GM12872 (cell line): Measurements from ENCODE around the gene SLC10A7.

ENCODE experiments used
- CTCF ChIP-seq: IDR thresholded peaks from 3 replicates; pipeline ENCODE4 v1.5.1; 2011; ENCODE audit warnings: low read depth, mild to moderate bottlenecking, low read length, moderate library complexity; ENCODE audit not compliant: insufficient read depth

Gene SLC10A7

DNA sequence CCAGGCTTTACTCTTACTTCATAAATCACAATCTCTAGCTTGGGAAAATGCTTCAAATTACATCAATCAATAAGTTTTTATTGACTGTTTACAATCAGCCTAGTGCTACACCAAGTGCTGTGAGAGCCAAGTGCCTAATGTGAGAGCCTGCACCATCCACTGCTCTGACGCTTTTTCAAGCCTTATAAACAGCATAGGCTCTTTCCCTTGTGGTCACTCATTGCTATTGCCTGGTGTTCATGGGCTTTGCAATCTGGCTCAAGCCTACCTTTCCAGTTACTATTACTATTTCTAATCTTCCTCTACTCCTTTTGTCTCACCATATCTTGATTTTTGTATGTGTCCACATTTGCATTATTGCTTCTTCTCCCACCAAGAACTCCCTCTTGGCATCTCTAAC, 230.4 kb downstream of the SLC10A7 start:
- TF ChIP-seq CTCF: 0 out of 3 replicates have a peak, but pooled peaks have one; percentile 3

DNA sequence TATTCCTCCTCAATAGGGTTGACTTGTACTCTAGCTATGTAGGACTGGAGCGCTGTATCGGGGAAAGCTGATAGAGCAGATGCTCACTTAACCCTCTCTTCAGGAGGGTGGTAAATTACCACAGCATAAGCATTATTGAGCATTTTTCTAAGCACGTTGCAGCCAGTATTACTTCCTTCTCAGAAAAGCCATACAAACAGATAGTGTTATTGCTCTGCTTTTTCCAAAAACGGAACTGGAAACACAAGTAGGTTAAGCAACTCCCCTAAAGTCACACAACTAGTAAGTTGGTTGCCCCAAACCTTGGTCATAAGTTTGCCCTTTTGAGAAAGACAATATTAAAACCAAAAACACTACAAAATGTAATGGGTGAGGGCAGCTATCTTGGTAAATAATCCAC, 233.5 kb downstream of the SLC10A7 start:
- TF ChIP-seq CTCF: no peak

GRCh38 chr4:146285037-146285436, 236.7 kb downstream of the SLC10A7 start:
- TF ChIP-seq CTCF: no peak

DNA sequence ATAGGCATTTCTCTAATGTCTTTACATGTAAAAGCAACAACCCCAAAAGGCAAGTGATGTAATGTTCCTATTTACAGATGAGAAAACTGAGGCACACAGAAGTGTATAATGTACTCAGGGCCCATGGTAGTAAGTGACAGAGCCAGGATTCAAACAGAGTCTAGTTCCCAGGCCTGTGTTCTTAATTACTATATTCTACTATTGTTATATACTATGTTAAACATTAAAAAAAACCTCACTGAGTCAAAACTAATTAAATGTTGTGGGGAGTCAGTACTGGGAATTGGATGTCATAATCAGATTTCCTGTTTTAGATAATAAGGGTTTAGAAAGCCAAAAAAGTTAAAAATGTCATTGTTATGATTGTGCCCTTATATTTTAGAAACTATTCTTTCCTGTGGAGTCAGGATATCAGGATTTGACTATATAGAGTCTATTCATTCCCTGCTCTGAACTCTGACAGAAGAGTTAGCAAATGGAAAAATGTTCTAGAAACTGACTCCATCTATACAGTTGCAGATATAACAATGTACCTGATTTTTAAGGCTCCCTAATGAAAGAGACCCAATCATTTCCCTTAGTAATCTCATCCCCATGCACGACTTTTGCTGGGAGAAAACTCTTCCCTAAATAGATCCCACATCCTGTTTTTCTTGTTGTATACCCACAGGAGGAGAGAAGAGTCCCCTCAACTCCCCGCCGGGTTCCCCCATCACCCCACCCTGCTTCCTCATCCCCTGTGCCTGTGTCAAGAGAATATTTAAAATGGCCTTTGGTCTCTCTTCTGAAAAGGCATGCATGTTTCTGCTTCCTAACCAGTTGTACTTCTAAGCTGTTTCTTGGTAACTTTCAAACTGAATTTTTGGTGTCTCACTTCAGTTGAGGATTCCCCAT, 237.7 kb downstream of the SLC10A7 start:
- no peak for TF ChIP-seq CTCF

DNA sequence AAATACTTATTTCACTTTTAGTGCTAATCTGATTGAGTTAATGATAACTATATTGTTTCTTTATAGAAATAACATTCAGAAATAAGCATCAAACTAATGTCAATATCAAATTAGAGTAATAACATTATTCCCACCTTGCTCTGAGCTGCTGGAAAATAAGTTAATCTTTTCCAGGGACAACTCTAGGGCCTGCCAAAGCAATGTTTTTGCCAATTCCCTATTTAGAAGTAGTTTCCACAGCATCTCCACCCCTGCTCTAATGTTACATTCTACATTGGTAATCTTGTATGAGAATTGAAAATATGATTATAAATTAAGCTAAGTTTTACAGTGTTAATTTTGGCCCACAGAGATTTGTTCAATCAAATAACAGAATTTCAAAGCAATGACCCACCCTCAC, 239.1 kb downstream of the SLC10A7 start:
- no peak for TF ChIP-seq CTCF

DNA sequence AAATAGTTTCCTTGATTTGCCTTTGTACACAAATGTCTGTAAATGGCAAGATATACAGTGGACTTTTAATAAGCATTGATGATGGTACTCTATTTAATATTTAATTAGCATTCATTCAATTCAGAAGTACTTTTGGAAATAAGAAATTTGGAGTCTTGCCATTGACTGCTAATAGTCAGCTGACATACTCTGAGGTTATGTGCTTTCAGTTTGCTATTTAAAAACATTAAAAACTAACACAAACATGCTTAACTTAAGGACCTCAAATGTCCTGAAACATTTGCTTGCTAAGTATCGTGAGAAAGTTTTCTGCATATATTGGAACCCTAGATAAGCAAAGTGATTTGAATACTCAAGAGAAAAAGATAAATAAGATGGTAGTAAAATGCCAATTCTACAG, 242.8 kb downstream of the SLC10A7 start:
- no peak for TF ChIP-seq CTCF

DNA sequence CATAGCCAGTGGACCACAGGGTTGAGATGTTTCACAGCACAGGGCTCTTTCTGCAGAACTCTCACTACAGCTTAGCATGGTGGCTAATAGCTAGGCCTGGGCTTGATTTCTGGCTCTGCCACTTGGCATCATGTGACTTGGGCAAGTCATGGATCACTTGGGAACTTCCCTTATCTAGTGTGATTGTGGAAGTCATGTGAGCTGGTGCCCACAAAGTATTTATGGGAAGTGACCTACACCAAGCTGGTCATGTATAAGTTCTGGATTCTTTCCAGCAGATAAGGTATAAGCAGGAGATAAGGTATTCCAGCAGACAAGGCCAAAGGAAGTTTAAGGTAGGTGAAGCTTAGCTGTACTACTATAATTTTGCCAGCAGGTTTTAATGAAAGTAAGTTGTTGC, 246.4 kb downstream of the SLC10A7 start:
- no peak for TF ChIP-seq CTCF

- no peak for TF ChIP-seq CTCF
These were observed 247.0 kb downstream of the SLC10A7 start for GRCh38 chr4:146274774-146275173.
